PC-9 (cell line): ENCODE data around the gene SSX4B.
"Not testable (repeated sequence)": the region's sequence is repeated elsewhere in the genome, so short reads cannot be mapped to it uniquely, and the experiment has no call there.

ENCODE experiments used
- EZH2 ChIP-seq: fragments of 200-600 bp; sonication (generic); IDR thresholded peaks from 2 replicates; pipeline ENCODE4 v1.8.0; 2017; ENCODE audit warnings: antibody characterized with exemption, low read depth
- TF ChIP-seq, protein P1 (sequence below): fragments of 200-600 bp; sonication (generic); conservative IDR thresholded peaks from 2 replicates; pipeline ENCODE4 v1.6.1; 2017; ENCODE audit warnings: mixed run types, antibody characterized with exemption, mild to moderate bottlenecking, moderate library complexity

DNA sequence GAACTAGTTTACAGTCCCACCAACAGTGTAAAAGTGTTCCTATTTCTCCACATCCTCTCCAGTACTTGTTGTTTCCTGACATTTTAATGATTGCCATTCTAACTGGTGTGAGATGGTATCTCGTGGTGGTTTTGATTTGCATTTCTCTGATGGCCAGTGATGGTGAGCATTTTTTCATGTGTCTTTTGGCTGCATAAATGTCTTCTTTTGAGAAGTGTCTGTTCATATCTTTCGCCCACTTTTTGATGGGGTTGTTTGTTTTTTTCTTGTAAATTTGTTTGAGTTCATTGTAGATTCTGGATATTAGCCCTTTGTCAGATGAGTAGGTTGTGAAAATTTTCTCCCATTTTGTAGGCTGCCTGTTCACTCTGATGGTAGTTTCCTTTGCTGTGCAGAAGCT is 14.8 kb downstream of the SSX4B start:
- TF ChIP-seq, protein P1, sequence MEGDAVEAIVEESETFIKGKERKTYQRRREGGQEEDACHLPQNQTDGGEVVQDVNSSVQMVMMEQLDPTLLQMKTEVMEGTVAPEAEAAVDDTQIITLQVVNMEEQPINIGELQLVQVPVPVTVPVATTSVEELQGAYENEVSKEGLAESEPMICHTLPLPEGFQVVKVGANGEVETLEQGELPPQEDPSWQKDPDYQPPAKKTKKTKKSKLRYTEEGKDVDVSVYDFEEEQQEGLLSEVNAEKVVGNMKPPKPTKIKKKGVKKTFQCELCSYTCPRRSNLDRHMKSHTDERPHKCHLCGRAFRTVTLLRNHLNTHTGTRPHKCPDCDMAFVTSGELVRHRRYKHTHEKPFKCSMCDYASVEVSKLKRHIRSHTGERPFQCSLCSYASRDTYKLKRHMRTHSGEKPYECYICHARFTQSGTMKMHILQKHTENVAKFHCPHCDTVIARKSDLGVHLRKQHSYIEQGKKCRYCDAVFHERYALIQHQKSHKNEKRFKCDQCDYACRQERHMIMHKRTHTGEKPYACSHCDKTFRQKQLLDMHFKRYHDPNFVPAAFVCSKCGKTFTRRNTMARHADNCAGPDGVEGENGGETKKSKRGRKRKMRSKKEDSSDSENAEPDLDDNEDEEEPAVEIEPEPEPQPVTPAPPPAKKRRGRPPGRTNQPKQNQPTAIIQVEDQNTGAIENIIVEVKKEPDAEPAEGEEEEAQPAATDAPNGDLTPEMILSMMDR: not testable (repeated sequence)
- not testable (repeated sequence) for TF ChIP-seq EZH2
